A549 (cell line): ENCODE data around the gene AGRN. TPM values are rescaled to one million over a fixed set of nuclear protein-coding genes. Genes with fewer than 3 reads are reported as not detected.

Experiments used
- ATAC-seq, 2 experiments: fragments of 200-7000 bp in 1 of 2; fragments of >200 bp in 1 of 2; cut with Nextera tagmentation in 1 of 2; cut with Tn5 transposase in 1 of 2; 3 replicates each; pipeline versions ENCODE4 v1.8.0 to v1.9.1; 2018 to 2020; ENCODE audit warnings: mild to moderate bottlenecking in 1 of 2, moderate library complexity in 1 of 2
- CTCF ChIA-PET: fragments of 300-600 bp; sonication (Branson Sonifier 250); formaldehyde crosslinking; extraction: SDS; loops from one replicate; lab custom pipeline; 2021; ENCODE audit warnings: antibody characterized with exemption, inconsistent platforms; lab: Yijun Ruan, JAX
- POLR2A ChIA-PET: fragments of 350-600 bp; formaldehyde crosslinking; extraction: SDS; loops from one replicate; lab custom pipeline; 2021; ENCODE audit warnings: antibody characterized with exemption, inconsistent platforms; lab: Yijun Ruan, JAX
- DNase-seq, 2 experiments: peaks; one replicate each; pipeline versions ENCODE4 v3.0.0 to v3.0.0-alpha.2; 2011 to 2016; ENCODE audit warnings: low read depth in 1 of 2, low spot score in 1 of 2
- FAIRE-seq: peaks from 2 replicates; lab custom pipeline; 2011; peaks lifted over from hg19 to GRCh38; lab: Jason Lieb, UNC
- H3K27ac ChIP-seq, 2 experiments: fragments of >200 bp; sonication (Bioruptor Twin); formaldehyde crosslinking; 3 replicates each; pipeline ENCODE4 v1.5.1; 2016 to 2017
- H3K4me1 ChIP-seq: fragments of >200 bp; sonication (Bioruptor Twin); formaldehyde crosslinking; 3 replicates; pipeline ENCODE4 v1.6.1; 2016
- H3K4me2 ChIP-seq: fragments of >200 bp; sonication (Bioruptor Twin); formaldehyde crosslinking; 3 replicates; pipeline ENCODE4 v1.6.1; 2016
- H3K4me3 ChIP-seq: fragments of >200 bp; sonication (Bioruptor Twin); formaldehyde crosslinking; 3 replicates; pipeline ENCODE4 v1.5.1; 2016
- H3K9me3 ChIP-seq: fragments of >200 bp; sonication (Bioruptor Twin); formaldehyde crosslinking; 3 replicates; pipeline ENCODE4 v1.6.1; 2016
- BCL3 ChIP-seq: fragments of >200 bp; sonication (Bioruptor Twin); formaldehyde crosslinking; IDR thresholded peaks from 3 replicates; pipeline ENCODE4 v1.6.1; 2016
- CBX2 ChIP-seq: fragments of 200-600 bp; sonication (generic); IDR thresholded peaks from 2 replicates; pipeline ENCODE4 v1.6.1; 2016; ENCODE audit warnings: low read depth, mild to moderate bottlenecking, borderline replicate concordance
- CEBPB ChIP-seq, 2 experiments: fragments of >200 bp in 1 of 2; sonication (Bioruptor Twin) in 1 of 2; formaldehyde crosslinking in 1 of 2; IDR thresholded peaks; 2 replicates each; pipeline ENCODE4 v1.6.1; 2012 to 2016
- CHD4 ChIP-seq: fragments of 200-600 bp; sonication (generic); IDR thresholded peaks from 2 replicates; pipeline ENCODE4 v1.6.1; 2016; ENCODE audit warnings: antibody characterized with exemption, mild to moderate bottlenecking, borderline replicate concordance
- EP300 ChIP-seq, 2 experiments: fragments of >200 bp; sonication (Bioruptor Twin); formaldehyde crosslinking; IDR thresholded peaks; 2 replicates in 1 of 2; 3 replicates in 1 of 2; pipeline ENCODE4 v1.6.1; 2016 to 2017
- ESRRA ChIP-seq: fragments of 150-350 bp; IDR thresholded peaks from 2 replicates; pipeline ENCODE4 v1.6.1; 2014; ENCODE audit warnings: mild to moderate bottlenecking, low read length, borderline replicate concordance
- FOSB ChIP-seq: fragments of 250-450 bp; sonication (Bioruptor Pico); IDR thresholded peaks from 2 replicates; pipeline ENCODE4 v1.5.0; 2020; ENCODE audit warnings: mild to moderate bottlenecking, moderate library complexity
- HEYL ChIP-seq: fragments of 250-450 bp; sonication (Bioruptor Pico); IDR thresholded peaks from 2 replicates; pipeline ENCODE4 v1.8.0; 2021; ENCODE audit warnings: mild to moderate bottlenecking, moderate library complexity
- JUN ChIP-seq, 2 experiments: fragments of >200 bp; sonication (Bioruptor Twin); formaldehyde crosslinking; IDR thresholded peaks; 2 replicates in 1 of 2; 3 replicates in 1 of 2; pipeline ENCODE4 v1.6.1; 2016 to 2017
- KDM5A ChIP-seq: fragments of 200-600 bp; sonication (generic); IDR thresholded peaks from 2 replicates; pipeline ENCODE4 v1.6.1; 2016; ENCODE audit warnings: antibody characterized with exemption, mild to moderate bottlenecking
- NR3C1 ChIP-seq: fragments of >200 bp; sonication (Bioruptor Twin); formaldehyde crosslinking; IDR thresholded peaks from 3 replicates; pipeline ENCODE4 v1.6.1; 2017
- RAD21 ChIP-seq, 2 experiments: fragments of >200 bp in 1 of 2; sonication (Bioruptor Twin) in 1 of 2; formaldehyde crosslinking in 1 of 2; IDR thresholded peaks in 1 of 2; conservative IDR thresholded peaks in 1 of 2; 2 replicates in 1 of 2; 3 replicates in 1 of 2; pipeline ENCODE4 v1.6.1; 2012 to 2018; ENCODE audit warnings: inconsistent platforms in 1 of 2
- RCOR1 ChIP-seq: fragments of 150-350 bp; IDR thresholded peaks from 2 replicates; pipeline ENCODE4 v1.6.1; 2014; ENCODE audit warnings: antibody characterized with exemption, low read length, low read depth
- REST ChIP-seq: fragments of 200-600 bp; sonication (generic); IDR thresholded peaks from 2 replicates; pipeline ENCODE4 v1.6.1; 2016; ENCODE audit warnings: antibody characterized with exemption, mild to moderate bottlenecking, moderate library complexity
- RFX5 ChIP-seq: fragments of 450-650 bp; IDR thresholded peaks from 2 replicates; pipeline ENCODE4 v1.7.1; 2014; ENCODE audit warnings: antibody characterized with exemption, mild to moderate bottlenecking, moderate library complexity
- SREBF2 ChIP-seq: fragments of 450-650 bp; IDR thresholded peaks from 2 replicates; pipeline ENCODE4 v1.6.1; 2014; ENCODE audit warnings: mild to moderate bottlenecking, moderate library complexity
- TFCP2L1 ChIP-seq: fragments of 250-450 bp; sonication (Bioruptor Pico); IDR thresholded peaks from 2 replicates; pipeline ENCODE4 v1.5.0; 2021; ENCODE audit warnings: mild to moderate bottlenecking
- TP53 ChIP-seq: fragments of 250-450 bp; sonication (Bioruptor Pico); IDR thresholded peaks from 2 replicates; pipeline ENCODE4 v1.5.0; 2021; ENCODE audit warnings: mild to moderate bottlenecking, moderate library complexity
- USF2 ChIP-seq: fragments of 450-650 bp; IDR thresholded peaks from 2 replicates; pipeline ENCODE4 v1.6.1; 2014; ENCODE audit warnings: antibody characterized with exemption
- WGBS: methylation state at CpG from one replicate; pipeline ENCODE4 v1.1.6; 2017; ENCODE audit errors: missing lambda C conversion rate; 5-methylcytosine and 5-hydroxymethylcytosine counted together
- polyA plus RNA-seq, 4 experiments: library from polyadenylated mRNA; depleted of rRNA in 3 of 4; stranded (reverse); fragments of >200 nt; fragmentation: RNase III in 1 of 4; extraction: RNeasy Plus Mini Kit Qiagen cat#74134 plus additional on column Dnase treatment in 1 of 4; gene quantifications; 2 replicates in 3 of 4; 3 replicates in 1 of 4; pipeline ENCODE4 v1.2.3, GENCODE V29; 2011 to 2017

AGRN gene
- polyA plus RNA-seq, 2 of the 4 experiments (the other 2 are of a cell fraction), result 23.9 to 90.9 TPM

- no peak for TF ChIP-seq REST
- TF ChIP-seq HEYL (CRISPR knock-in tag), result no peak
- no peak for TF ChIP-seq RFX5
- no peak for TF ChIP-seq TFCP2L1 (CRISPR knock-in tag)
- no peak for TF ChIP-seq EP300 (IDR thresholded peaks at IDR 0.05)
These were observed 41.9 kb downstream of the AGRN start (continued) for GRCh38 chr1:1061682-1062345.

GRCh38 chr1:1062348-1063163 lies 42.6 kb downstream of the AGRN start:
- H3K9me3 ChIP-seq, result no peaks in the 10 kb centered on the region
- CTCF ChIA-PET, result interaction anchor here (0.6 to 8.8 kb wide), 15 partner anchors 12 to 169 kb away, joined by 3 to 126 read pairs (median 10); partner anchors contain the start of genes AGRN, ISG15 and PERM1
- DNase-seq, result no peak
- WGBS, result 69% methylated on average over 6 of the region's 29 CpGs
- peaks cover 46% of the 10 kb centered on the region for H3K4me1 ChIP-seq
- ATAC-seq, result no peak
- H3K27ac ChIP-seq, result peak overlapping the region; percentile 76 to 88; a peak in 5 of 6 replicates
- POLR2A ChIA-PET, result no interaction called here
- FAIRE-seq, result no peak
- TF ChIP-seq USF2 (no peak), CEBPB (IDR thresholded peaks at IDR 0.05) (no peak), JUN (IDR thresholded peaks at IDR 0.05) (no peak), FOSB (CRISPR knock-in tag) (no peak), KDM5A (no peak), RCOR1 (no peak), TP53 (CRISPR knock-in tag) (no peak)
- H3K4me2 ChIP-seq, result peak overlapping the region; percentile 95
- H3K4me3 ChIP-seq, result no peak overlapping the region

GRCh38 chr1:1063261-1063944 lies 43.5 kb downstream of the AGRN start:
- no peak for FAIRE-seq
- H3K4me1 ChIP-seq, result peaks cover 41% of the 10 kb centered on the region
- DNase-seq, result no peak
- peak overlapping the region; percentile 95 for H3K4me2 ChIP-seq
- ChIA-PET CTCF (interaction anchor here (0.6 to 8.8 kb wide), 27 partner anchors 9 to 236 kb away, joined by 3 to 126 read pairs (median 5); partner anchors contain the start of genes AGRN, HES4, ISG15 and PERM1), POLR2A (interaction anchor here (1.0 kb wide), 2 partner anchors 16 to 62 kb away, joined by 3 to 5 read pairs; no protein-coding TSS in a partner anchor)
- H3K9me3 ChIP-seq, result no peaks in the 10 kb centered on the region
- peak; percentile 2 to 6; a peak in 3 of 6 replicates for ATAC-seq
- 73% methylated on average over 18 of the region's 24 CpGs for WGBS
- H3K4me3 ChIP-seq, result no peak overlapping the region; the same call in 2 of the 3 replicates
- peak overlapping the region; percentile 76 to 88; a peak in 5 of 6 replicates for H3K27ac ChIP-seq
- TF ChIP-seq SREBF2 (no peak), CBX2 (no peak), REST (no peak), RAD21 (conservative IDR thresholded peaks at IDR 0.05 in 1 of 2, IDR thresholded peaks at IDR 0.05 in 1 of 2) (no peak), BCL3 (no peak), JUN (IDR thresholded peaks at IDR 0.05) (no peak), ESRRA (no peak), CHD4 (no peak), NR3C1 (no peak), RCOR1 (no peak), USF2 (no peak)
